T follicular helper cell (primary cell): ENCODE measurements around the gene MYO9A.
"Not testable (repeated sequence)": the region's sequence is repeated elsewhere in the genome, so short reads cannot be mapped to it uniquely, and the experiment has no call there.

Experiments used
- DNase-seq: peaks from one replicate; pipeline ENCODE4 v3.0.0-alpha.2; 2020; ENCODE audit warnings: low read depth

Gene MYO9A

GRCh38 chr15:72092691-72093090 is 25.3 kb downstream of the MYO9A start:
- DNase-seq = no peak

DNA sequence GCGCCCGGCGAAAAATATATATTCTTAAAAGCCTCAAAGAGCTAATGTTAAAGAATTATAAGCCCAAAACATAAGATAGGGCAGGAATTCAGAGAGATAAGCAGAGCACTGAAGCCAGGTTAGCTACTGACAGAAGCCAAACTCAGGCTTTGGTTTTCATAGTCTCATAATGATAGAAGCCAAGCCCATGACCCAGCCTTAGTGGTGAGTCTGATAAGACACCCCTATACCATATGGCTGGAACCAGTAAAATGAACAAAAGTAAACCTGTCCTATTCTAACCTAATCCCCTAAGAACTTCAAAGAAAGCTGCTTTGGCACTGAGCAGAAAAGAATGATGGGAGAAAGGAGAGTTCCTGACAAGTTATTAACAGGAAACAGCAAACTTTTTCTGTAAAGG is 25.9 kb downstream of the MYO9A start:
- no peak for DNase-seq

DNA sequence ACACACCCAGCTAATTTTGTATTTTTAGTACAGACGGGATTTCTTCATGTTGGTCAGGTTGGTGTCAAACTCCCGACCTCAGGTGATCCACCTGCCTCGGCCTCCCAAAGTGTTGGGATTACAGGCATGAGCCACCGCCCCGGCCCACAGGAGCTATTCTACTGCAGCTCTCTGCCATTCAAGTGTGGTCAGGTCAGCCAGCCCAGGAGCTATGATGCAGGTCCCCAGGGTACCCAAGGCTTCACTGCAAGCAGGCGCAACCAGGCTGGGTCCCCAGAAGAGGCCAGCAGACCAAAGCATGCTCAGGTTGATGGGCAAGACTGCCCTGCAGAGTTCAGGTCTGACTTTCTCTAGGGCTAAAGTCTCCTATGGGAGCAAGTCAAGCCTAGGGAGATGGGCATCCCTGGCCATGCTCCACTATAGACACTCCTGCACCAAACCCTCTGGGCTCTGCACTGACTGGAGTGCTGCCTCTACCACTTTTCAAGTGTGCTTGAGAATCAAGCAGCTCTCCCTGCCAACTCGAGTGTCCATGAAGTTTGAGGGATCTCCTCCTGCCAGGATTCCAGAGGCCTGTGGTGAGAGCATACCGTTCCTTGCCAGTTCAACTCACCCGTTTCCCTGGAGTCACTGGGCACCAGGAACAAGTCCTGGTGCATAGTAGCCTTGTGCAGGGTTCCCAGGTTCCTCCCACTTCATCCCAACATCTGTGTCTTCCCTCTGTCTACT is 30.9 kb downstream of the MYO9A start:
- no peak for DNase-seq

GRCh38 chr15:72086010-72086697 is 31.8 kb downstream of the MYO9A start:
- DNase-seq = no peak

DNA sequence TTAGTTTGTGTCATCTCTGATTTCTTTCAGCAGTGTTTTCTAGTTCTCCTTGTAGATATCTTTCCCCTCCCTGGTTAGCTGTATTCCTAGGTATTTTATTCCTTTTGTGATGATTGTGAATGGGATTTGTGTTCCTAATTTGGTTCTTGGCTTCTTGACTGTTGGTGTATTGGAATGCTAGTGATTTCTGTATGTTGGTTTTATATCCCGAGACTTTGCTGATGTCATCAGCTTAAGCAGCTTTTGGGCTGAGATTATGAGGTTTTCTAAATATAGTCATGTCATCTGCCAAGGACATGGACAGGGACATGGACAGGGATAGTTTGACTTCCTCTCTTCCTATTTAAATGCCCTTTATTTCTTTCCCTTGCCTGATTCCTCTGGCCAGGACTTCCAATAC is 35.8 kb downstream of the MYO9A start:
- no peak for DNase-seq

DNA sequence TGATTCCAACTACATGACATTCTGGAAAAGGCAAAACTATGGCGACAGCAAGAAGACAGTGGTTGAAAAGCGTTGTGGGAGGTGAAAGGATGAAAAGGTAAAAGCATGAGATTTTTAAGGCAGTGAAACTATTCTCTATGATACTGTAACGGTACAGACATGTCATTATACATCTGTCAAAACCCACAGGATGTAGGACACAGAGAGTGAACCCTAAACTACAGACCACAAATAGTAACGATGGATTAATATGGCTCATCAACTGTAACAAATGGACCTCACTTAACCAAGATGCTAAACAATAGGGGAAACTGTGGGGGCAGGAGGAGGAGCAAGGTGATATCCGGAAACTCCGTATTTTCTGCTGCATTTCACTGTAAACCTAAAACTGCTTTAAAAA is 39.1 kb downstream of the MYO9A start:
- no peak for DNase-seq

GRCh38 chr15:72077950-72078349 is 40.0 kb downstream of the MYO9A start:
- no peak for DNase-seq

- DNase-seq = no peak
These were observed 43.5 kb downstream of the MYO9A start for GRCh38 chr15:72074335-72075060.

GRCh38 chr15:72071448-72071825 is 46.5 kb downstream of the MYO9A start:
- DNase-seq = not testable (repeated sequence)

GRCh38 chr15:72070817-72071447 is 47.0 kb downstream of the MYO9A start:
- no peak for DNase-seq

- DNase-seq = no peak
These were observed 49.1 kb downstream of the MYO9A start for GRCh38 chr15:72068856-72069255.

DNA sequence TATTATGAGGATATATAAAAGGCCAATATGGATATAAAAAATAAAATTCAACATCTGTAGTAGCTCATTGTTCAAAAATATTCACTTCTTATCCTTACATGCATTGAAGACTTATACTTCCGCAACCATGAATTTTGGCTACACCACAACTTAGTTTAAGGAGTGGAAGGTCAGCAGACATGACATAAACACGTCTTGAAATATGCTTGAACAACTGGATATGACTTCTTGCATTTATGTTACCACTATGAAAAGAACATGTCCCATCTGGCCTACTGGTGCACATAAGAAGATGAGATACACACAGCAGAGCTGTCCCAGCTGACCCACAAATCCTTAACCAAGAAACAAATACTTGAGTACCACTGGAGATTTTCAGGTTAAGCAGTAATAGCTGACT is 52.1 kb downstream of the MYO9A start:
- DNase-seq = no peak

DNA sequence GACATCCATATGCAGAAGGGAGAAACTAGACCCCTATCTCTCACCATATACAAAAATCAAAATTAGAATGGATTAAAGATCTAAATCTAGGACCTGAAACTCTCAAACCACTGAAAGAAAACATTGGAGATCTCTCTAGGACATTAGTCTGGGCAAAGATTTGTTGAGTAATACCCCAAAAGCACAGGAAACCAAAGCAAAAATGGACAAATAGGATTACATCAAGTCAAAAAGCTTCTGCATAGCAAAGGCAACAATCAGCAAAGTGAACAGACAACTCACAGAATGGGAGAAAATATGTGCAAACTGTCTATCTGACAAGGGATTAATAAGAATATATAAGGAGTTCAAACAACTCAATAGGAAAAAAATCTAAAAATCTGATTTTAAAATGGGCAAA is 54.8 kb downstream of the MYO9A start:
- DNase-seq = no peak

DNA sequence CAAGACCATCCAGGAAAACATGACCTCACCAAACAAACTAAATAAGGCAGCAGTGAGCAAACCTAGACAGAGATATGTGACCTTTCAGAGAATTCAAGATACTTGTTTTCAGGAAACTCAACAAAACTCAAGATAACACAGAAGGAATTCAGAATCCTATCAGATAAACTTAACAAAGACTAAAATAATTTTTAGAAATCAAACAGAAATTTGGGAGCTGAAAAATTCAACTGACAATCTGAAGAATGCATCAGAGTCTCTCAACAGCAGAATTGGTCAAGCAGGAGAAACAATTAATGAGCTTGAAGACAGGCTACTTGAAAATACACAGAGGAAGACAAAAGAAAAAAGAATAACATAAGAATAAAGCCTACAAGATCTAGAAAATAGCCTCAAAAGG is 55.6 kb downstream of the MYO9A start:
- DNase-seq = no peak

DNA sequence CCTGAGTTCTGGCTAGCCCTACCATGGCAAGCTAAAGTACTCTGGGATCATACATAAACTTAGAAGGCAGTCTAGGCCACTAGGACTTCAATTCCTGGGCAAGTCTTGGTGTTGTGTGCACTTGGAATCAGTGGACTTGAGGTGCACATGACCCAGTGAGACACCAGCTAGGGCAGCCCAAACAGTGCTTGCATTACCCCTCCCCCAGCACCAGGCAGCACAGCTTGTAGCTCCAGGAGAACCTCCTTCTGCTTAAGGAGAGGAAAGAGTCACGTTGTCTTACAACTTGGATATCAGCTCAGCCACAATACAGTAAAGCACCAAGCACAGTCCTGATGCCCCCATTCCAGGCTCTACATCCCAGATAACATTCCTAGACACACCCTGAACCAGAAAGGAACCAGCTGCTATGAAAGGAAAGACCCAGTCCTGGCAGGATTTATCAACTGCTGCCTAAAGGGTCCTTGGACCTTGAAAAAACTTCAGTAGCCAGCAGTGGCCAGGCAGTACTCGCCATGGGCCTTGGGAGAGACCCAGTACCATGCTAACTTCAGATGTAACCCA is 57.2 kb downstream of the MYO9A start:
- no peak for DNase-seq

DNA sequence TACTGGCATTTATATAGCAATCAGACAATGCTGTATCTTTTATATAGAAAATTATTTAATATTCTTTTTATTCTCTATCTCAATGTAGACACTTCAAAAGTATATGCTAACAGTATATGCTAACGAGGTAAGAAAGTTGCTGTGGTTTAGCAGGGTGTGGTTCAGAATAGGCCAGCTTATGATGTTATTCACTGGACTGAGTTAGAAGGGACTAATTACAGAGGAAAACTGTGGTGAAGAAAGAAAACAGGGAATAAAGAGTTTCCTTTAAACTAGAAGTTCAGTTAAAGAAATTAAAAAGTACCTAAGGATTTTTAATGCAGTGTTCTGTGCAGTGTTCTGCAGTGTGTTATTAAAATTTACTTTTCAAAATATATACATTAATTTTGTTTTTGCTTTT is 59.4 kb downstream of the MYO9A start:
- DNase-seq = no peak

DNA sequence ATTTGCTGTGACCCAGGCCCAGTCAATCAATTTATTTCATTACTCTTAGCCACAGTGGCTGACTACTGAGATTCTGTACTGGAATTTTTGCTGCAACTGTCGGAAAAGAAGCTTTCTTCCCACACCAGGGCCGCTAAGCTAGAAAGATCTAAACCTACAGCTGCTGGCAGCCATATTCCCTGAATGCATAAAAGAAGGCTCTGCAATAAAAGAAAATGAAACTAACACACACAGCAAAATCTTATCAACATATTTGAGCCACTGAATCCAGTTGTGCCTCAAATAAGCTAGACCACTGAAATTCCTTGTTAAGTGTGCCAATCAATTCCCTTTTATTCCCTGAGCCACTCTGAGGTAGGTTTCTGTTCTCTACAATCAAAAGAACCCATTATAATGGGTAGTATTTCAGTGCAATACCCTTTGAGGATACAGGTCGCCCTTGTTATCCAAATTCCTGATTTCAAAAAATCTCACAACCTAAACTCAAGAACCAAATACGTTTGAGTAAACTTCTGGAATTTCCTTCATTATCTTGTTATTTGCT is 60.3 kb downstream of the MYO9A start:
- no peak for DNase-seq

- not testable (repeated sequence) for DNase-seq
These were observed 61.7 kb downstream of the MYO9A start for GRCh38 chr15:72056217-72056616.

- not testable (repeated sequence) for DNase-seq
These were observed 64.7 kb downstream of the MYO9A start for GRCh38 chr15:72053297-72053696.

GRCh38 chr15:72050700-72051099 is 67.2 kb downstream of the MYO9A start:
- DNase-seq = no peak

- DNase-seq = no peak
These were observed 70.9 kb downstream of the MYO9A start for GRCh38 chr15:72047020-72047419.

DNA sequence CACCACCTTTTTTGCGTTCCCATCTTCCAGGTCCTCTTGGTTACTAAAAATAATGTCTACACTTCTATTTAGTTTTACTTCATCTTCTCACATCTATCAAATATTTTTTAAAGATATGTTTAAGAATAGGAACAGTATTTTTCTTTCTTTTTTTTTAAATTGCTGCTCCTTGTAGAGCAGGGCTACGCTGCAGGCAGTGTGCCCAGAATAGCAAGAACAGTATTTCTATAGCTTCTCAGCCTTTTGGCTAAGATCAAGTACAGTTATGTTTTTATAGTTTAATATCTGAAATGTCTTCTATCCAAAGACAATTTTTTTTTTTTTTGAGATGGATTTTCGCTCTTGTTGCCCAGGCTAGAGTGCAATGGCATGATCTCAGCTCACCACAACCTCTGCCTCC is 73.0 kb downstream of the MYO9A start:
- DNase-seq = no peak
